Mononuclear cell (primary cell): ENCODE data around the gene MRPS16. TPM values are rescaled to one million over a fixed set of nuclear protein-coding genes. Genes with fewer than 3 reads are reported as not detected.
"Not testable (repeated sequence)": the region's sequence is repeated elsewhere in the genome, so short reads cannot be mapped to it uniquely, and the experiment has no call there.

Experiments
- H3K27me3 ChIP-seq: 2 replicates; pipeline ENCODE4 v1.6.0; 2011; ENCODE audit warnings: low read length, control low read depth; ENCODE audit not compliant: insufficient read depth
- H3K4me1 ChIP-seq: 2 replicates; pipeline ENCODE4 v1.5.1; 2011; ENCODE audit warnings: mild to moderate bottlenecking, low read length, control low read depth; ENCODE audit not compliant: insufficient read depth
- H3K4me3 ChIP-seq: 2 replicates; pipeline ENCODE4 v1.5.1; 2011; ENCODE audit warnings: mild to moderate bottlenecking, low read length, moderate library complexity
- H3K9me3 ChIP-seq: 2 replicates; pipeline ENCODE4 v1.5.1; 2011; ENCODE audit warnings: low read depth, mild to moderate bottlenecking, control low read depth, low read length
- total RNA-seq: library from RNA; depleted of rRNA; stranded (reverse); fragments of >200 nt; gene quantifications from one replicate; pipeline ENCODE4 v1.2.3, GENCODE V29; 2012

MRPS16 gene
- total RNA-seq = 27.2 TPM

GRCh38 chr10:73252445-73253224 lies at the start of gene MRPS16:
Gene MRPS16 (minus strand): TSS chr10:73252644. CDS start chr10:73252482, 162 bp downstream.
- no peaks in the 10 kb centered on the region for H3K9me3 ChIP-seq
- peaks cover 33% of the 10 kb centered on the region for H3K4me1 ChIP-seq
- no peaks in the 10 kb centered on the region for H3K27me3 ChIP-seq
- H3K4me3 ChIP-seq = peak within 1 kb of the TSS; percentile 76

DNA sequence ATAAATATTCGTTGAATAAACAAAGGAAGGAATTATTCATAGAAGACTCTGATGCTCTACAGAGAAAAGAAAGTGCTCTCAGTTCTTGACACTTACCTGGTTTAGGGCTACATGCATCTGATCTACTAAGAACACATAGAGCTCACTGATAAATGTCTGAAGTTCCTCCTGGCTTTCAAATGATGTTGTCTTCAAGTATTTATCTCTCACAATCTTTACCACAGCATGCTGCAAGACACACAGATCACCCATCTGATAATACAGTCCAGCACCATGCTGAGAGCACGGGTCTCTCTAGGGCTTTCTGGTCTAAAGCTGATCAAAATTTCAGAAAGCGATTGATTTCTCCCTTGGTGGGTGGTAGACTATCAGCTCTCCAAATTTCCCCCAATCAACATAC lies 44.5 kb upstream of the MRPS16 start:
- Histone ChIP-seq H3K9me3 (no peaks in the 10 kb centered on the region), H3K27me3 (peaks cover 3% of the 10 kb centered on the region), H3K4me1 (no peaks in the 10 kb centered on the region), H3K4me3 (no peak overlapping the region)

- Histone ChIP-seq H3K9me3 (no peaks in the 10 kb centered on the region), H3K27me3 (peaks cover 3% of the 10 kb centered on the region), H3K4me1 (no peaks in the 10 kb centered on the region), H3K4me3 (no peak overlapping the region)
Observed at GRCh38 chr10:73293461-73293860, 41.0 kb upstream of the MRPS16 start.

- Histone ChIP-seq H3K27me3 (no peaks in the 10 kb centered on the region), H3K4me1 (no peaks in the 10 kb centered on the region), H3K4me3 (no peak overlapping the region), H3K9me3 (no peaks in the 10 kb centered on the region)
Observed at GRCh38 chr10:73289958-73290357, 37.5 kb upstream of the MRPS16 start.

GRCh38 chr10:73287441-73287840 lies 35.0 kb upstream of the MRPS16 start:
- no peak overlapping the region for H3K4me3 ChIP-seq
- H3K27me3 ChIP-seq = no peaks in the 10 kb centered on the region
- H3K4me1 ChIP-seq = no peaks in the 10 kb centered on the region
- H3K9me3 ChIP-seq = no peaks in the 10 kb centered on the region

DNA sequence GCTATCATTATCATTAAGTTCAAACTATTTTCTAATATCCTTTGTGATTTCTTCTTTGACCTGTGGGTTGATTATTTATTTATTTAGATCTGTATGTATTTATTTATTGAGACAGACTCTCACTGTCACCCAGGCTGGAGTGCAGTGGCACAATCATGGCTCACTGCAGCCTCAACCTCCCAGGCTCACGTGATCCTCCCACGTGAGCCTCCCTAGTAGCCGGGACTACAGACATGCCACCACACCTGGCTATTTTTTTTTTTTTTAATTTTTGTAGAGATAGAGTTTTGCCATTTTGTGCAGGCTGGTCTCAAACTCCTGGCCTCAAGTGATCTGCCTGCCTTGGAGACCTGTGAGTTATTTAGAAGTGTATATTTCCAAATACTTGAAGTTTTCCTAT lies 28.7 kb upstream of the MRPS16 start:
- no peak overlapping the region for H3K4me3 ChIP-seq
- no peaks in the 10 kb centered on the region for H3K4me1 ChIP-seq
- H3K27me3 ChIP-seq = no peaks in the 10 kb centered on the region
- no peaks in the 10 kb centered on the region for H3K9me3 ChIP-seq

- no peaks in the 10 kb centered on the region for H3K27me3 ChIP-seq
- H3K4me3 ChIP-seq = no peak overlapping the region
- H3K4me1 ChIP-seq = no peaks in the 10 kb centered on the region
- H3K9me3 ChIP-seq = no peaks in the 10 kb centered on the region
Observed at GRCh38 chr10:73264423-73264822, 12.0 kb upstream of the MRPS16 start.

DNA sequence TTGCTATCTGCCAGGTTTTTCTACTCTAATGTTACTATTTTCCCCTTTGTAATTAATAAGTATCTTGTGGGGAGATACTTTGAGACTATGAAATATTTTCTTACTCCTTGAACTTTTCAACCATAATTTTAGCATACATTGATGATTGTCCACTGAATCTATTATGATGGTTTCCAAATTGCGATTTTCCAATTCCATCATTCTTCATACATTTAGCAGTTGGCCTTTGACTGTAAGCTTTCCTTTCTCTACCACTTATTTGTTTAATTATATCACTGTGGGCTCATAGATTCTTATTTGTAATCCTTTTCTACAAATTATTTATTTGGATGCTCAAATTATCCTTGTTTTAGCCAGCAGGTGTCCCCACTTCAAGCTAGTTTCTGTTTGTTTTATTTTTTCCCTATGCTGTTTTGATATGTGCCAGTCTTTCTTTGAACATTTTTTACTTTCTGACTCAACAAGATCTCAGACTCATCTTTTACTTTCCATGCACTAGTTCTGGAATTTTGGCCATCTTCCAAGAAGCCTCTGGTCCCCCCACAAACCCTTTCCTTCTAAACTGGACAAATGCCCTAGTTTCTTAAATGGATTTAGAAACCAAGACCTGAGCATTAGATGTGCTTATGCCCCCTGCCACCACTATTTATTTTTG lies 11.4 kb upstream of the MRPS16 start:
- Histone ChIP-seq H3K4me3 (no peak overlapping the region), H3K4me1 (no peaks in the 10 kb centered on the region), H3K9me3 (no peaks in the 10 kb centered on the region), H3K27me3 (no peaks in the 10 kb centered on the region)

DNA sequence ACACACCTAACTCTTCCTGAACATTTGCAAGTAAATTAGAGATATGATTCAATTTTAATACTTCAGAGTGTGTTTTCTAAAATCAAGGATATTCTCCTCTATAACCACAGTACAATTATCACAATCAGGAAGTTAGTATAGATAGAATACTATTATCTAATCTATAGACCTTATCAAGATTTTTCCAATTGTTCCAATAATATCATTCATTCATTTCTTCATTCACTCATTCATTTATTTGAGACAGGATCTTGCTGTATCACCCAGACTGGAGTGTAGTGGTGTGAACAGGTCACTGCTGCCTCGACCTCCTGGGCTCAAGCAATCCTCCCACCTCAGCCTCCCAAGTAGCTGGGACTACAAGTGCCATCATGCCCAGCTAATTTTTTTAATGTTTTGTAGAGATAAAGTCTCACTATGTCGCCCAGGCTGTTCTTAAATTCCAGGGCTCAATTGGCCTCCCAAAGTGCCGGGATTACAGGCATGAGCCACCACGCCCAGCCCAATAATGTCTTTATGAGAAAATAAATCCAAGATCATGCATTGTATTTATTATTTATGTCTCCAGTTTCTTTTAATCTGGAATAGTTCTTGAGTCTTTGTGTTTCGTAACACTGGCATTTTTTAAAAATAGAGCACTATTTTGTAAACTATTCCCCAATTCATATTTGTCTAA lies 10.6 kb upstream of the MRPS16 start:
- Histone ChIP-seq H3K4me1 (no peaks in the 10 kb centered on the region), H3K4me3 (no peak overlapping the region), H3K27me3 (no peaks in the 10 kb centered on the region), H3K9me3 (no peaks in the 10 kb centered on the region)

DNA sequence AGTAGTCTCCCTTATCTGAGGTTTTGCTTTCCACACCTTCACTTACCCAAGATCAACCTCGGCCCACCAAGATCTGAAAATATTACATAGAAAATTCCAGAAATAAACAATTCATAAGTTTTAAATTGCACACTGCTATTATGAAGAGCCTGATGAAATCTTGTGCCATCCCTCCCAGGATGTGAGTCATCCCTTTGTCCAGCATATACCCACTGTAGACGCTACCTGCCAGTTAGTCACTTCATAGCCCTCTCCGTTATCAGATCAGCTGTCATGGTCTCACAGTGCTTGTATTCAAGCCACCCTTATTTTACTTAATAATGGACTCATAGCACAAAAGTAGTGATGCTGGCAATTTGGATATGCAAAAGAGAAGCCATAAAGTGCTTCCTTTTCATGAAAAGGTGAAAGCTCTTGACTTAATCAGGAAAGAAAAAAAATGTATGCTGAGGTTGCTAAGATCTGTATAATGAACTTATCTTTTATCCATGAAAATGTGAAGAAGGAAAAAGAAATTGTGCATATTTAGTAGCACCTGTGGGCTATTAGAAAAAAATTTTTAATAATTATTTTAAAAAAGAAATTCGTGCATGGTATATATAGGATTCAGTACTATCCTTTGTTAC lies 9.8 kb upstream of the MRPS16 start:
- H3K4me3 ChIP-seq = no peak overlapping the region
- no peaks in the 10 kb centered on the region for H3K27me3 ChIP-seq
- H3K9me3 ChIP-seq = no peaks in the 10 kb centered on the region
- H3K4me1 ChIP-seq = no peaks in the 10 kb centered on the region

GRCh38 chr10:73261362-73261995 lies 9.0 kb upstream of the MRPS16 start:
- Histone ChIP-seq H3K27me3 (no peaks in the 10 kb centered on the region), H3K4me3 (no peak overlapping the region), H3K4me1 (no peaks in the 10 kb centered on the region), H3K9me3 (no peaks in the 10 kb centered on the region)

DNA sequence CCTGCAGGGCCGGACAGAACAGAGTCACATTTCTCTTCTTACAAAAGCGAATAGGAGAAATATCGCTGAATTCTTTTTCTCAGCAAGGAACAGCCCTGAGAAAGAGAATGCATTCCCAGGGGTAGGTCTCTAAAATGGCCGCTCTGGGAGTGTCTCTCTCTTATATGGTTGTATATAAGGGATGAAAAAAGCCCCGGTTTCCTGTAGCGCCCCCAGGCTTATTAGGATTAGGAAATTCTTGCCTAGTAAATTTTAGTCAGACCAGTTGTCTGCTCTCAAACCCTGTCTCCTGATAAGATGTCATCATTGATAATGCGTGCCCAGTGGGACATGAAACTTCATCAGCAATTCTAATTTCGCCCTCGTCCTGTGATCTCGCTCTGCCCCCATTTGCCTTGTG lies 6.2 kb upstream of the MRPS16 start:
- not testable (repeated sequence) for H3K9me3 ChIP-seq, H3K4me1 ChIP-seq, H3K4me3 ChIP-seq, H3K27me3 ChIP-seq

GRCh38 chr10:73253225-73253555 lies 746 bp upstream of the MRPS16 start:
- Histone ChIP-seq H3K4me3 (peak overlapping the region; percentile 76), H3K4me1 (peaks cover 28% of the 10 kb centered on the region), H3K27me3 (no peaks in the 10 kb centered on the region), H3K9me3 (no peaks in the 10 kb centered on the region)

DNA sequence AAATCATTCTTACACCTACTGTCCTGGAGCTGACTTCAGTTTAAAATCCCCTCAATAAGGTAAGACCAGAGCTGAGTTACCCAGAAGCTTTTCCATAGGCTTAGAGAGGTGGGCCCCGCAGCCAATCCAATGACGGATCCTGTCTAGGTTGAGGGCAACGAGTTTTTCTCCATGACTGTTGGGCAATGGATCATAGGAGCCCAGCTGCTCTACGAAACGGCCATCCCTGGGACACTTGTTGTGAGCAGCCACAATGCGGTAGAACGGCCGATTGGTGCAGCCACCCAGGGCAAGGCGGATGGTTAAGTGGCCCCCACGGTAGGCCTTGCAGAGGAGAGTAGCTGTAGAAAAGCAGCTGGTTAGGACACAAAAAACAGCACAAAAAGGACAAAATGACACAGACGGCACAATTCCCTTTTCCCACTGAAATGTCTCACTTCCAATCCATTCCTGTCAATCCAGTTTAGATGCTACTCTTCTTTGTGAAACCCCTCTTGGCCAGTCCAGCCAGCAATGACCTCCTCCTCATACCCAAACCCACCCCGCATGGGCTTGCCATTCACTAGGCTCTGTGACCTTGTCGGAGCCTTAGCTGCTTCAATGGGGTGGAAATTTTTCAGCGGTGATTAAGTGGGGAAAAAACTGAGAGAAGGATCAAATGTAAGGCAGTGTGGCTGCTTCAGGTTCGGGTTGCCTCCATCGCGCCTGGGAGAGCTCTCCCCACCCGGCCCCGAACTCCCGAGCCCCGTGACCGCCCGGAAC lies 580 bp downstream of the MRPS16 start:
- no peaks in the 10 kb centered on the region for H3K27me3 ChIP-seq
- peaks cover 36% of the 10 kb centered on the region for H3K4me1 ChIP-seq
- H3K4me3 ChIP-seq = peak overlapping the region; percentile 76
- H3K9me3 ChIP-seq = no peaks in the 10 kb centered on the region
